Endodermal cell (in vitro differentiated cells): ENCODE results near the gene PHF21B. TPM values are rescaled to one million over a fixed set of nuclear protein-coding genes. Genes with fewer than 3 reads are reported as not detected.
"Not testable (repeated sequence)": the region's sequence is repeated elsewhere in the genome, so short reads cannot be mapped to it uniquely, and the experiment has no call there.

Experiments
- DNase-seq: peaks from one replicate; pipeline ENCODE4 v3.0.0-alpha.2; 2017
- H3K27ac ChIP-seq: 2 replicates; pipeline ENCODE4 v1.5.1; 2013; ENCODE audit warnings: mild to moderate bottlenecking, low read depth, low read length, moderate library complexity
- H3K27me3 ChIP-seq: 2 replicates; pipeline ENCODE4 v1.6.1; 2013; ENCODE audit warnings: mild to moderate bottlenecking, low read length, moderate library complexity; ENCODE audit not compliant: insufficient read depth, control insufficient read depth, poor library complexity, severe bottlenecking
- H3K36me3 ChIP-seq: 2 replicates; pipeline ENCODE4 v1.7.0; 2013; ENCODE audit warnings: mild to moderate bottlenecking, low read length, moderate library complexity; ENCODE audit not compliant: control insufficient read depth, insufficient read depth
- H3K4me1 ChIP-seq: one replicate; pipeline ENCODE4 v1.7.0; 2013; ENCODE audit warnings: low read length; ENCODE audit not compliant: control insufficient read depth, insufficient read depth
- H3K4me3 ChIP-seq: 2 replicates; pipeline ENCODE4 v1.5.1; 2013; ENCODE audit warnings: mild to moderate bottlenecking, low read length, moderate library complexity
- H3K9ac ChIP-seq: 2 replicates; pipeline ENCODE4 v1.6.1; 2013; ENCODE audit warnings: mild to moderate bottlenecking, low read length, moderate library complexity; ENCODE audit not compliant: poor library complexity, severe bottlenecking; ENCODE audit errors: extremely low read depth
- H3K9me3 ChIP-seq: 2 replicates; pipeline ENCODE4 v1.6.1; 2013; ENCODE audit warnings: mild to moderate bottlenecking, low read length, moderate library complexity; ENCODE audit not compliant: control insufficient read depth
- H3K27ac Mint-ChIP-seq: 2 replicates; pipeline ENCODE4 v1.8.0; 2020; ENCODE audit warnings: mixed read lengths
- H3K27me3 Mint-ChIP-seq: 2 replicates; pipeline ENCODE4 v1.8.0; 2021; ENCODE audit warnings: mild to moderate bottlenecking, mixed read lengths; ENCODE audit not compliant: insufficient read depth
- H3K36me3 Mint-ChIP-seq: 2 replicates; pipeline ENCODE4 v1.8.0; 2020; ENCODE audit warnings: low read depth, mixed read lengths
- H3K4me1 Mint-ChIP-seq: 2 replicates; pipeline ENCODE4 v1.8.0; 2020; ENCODE audit warnings: mixed read lengths
- H3K4me3 Mint-ChIP-seq: 2 replicates; pipeline ENCODE4 v1.8.0; 2020; ENCODE audit warnings: mild to moderate bottlenecking, moderate library complexity, mixed read lengths
- H3K9me3 Mint-ChIP-seq: 2 replicates; pipeline ENCODE4 v1.8.0; 2020; ENCODE audit warnings: mild to moderate bottlenecking, mixed read lengths
- WGBS, 2 experiments: methylation state at CpG; one replicate each; pipeline versions ENCODE4 v1.1.5 to v1.1.7; 2013; ENCODE audit warnings: missing lambda C conversion rate in 2 of 2, mixed read lengths in 1 of 2; ENCODE audit not compliant: insufficient coverage in 1 of 2, insufficient read length in 1 of 2; 5-methylcytosine and 5-hydroxymethylcytosine counted together
- total RNA-seq, 2 donors: library from RNA; stranded (reverse); fragmentation: NEBNext Ultra II Directional in 1 of 2; extraction: Animal tissue kit (Norgen Biotek cat#: 25700) in 1 of 2; gene quantifications; 2 replicates in 1 of 2; 3 replicates in 1 of 2; pipeline ENCODE4 v1.2.1, GENCODE V29; 2021
- TF ChIP-seq, protein P1 (sequence below): fragments of 200-600 bp; sonication (generic); conservative IDR thresholded peaks from 2 replicates; pipeline ENCODE4 v1.5.0; 2021; ENCODE audit warnings: antibody characterized with exemption, mild to moderate bottlenecking

Gene PHF21B
- total RNA-seq, 2 donors from 2014 or later: 57.5 to 69.2 TPM

DNA sequence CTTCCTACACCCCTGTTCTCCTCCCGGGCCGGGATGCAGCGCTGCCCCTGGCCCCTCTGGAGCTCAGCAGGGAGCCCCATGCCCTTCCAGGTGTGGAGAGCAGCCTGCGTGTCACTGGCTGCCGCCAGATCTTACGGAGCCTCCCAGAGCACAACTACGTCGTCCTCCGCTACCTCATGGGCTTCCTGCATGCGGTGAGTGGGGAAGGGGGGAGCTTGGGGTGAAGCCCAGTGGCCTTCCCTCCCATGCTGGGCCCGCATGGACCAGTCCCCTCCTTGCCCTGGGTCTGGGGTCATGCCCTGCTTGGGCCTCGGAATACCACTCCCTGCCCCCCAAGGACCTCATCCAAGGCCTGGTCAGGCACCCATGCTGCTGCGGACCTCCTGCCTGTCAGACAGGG is 150.2 kb downstream of the PHF21B start:
- H3K27me3 ChIP-seq: no peaks in the 10 kb centered on the region
- TF ChIP-seq, protein P1, sequence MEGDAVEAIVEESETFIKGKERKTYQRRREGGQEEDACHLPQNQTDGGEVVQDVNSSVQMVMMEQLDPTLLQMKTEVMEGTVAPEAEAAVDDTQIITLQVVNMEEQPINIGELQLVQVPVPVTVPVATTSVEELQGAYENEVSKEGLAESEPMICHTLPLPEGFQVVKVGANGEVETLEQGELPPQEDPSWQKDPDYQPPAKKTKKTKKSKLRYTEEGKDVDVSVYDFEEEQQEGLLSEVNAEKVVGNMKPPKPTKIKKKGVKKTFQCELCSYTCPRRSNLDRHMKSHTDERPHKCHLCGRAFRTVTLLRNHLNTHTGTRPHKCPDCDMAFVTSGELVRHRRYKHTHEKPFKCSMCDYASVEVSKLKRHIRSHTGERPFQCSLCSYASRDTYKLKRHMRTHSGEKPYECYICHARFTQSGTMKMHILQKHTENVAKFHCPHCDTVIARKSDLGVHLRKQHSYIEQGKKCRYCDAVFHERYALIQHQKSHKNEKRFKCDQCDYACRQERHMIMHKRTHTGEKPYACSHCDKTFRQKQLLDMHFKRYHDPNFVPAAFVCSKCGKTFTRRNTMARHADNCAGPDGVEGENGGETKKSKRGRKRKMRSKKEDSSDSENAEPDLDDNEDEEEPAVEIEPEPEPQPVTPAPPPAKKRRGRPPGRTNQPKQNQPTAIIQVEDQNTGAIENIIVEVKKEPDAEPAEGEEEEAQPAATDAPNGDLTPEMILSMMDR: no peak
- peaks cover 3% of the 10 kb centered on the region for H3K27me3 Mint-ChIP-seq
- H3K4me1 ChIP-seq: no peaks in the 10 kb centered on the region
- H3K4me3 ChIP-seq: no peak overlapping the region
- 94 to 98% methylated on average over 7 to 13 of the region's 13 CpGs for WGBS, 2 experiments
- no peak overlapping the region for H3K27ac Mint-ChIP-seq
- no peak overlapping the region for H3K4me3 Mint-ChIP-seq
- H3K9ac ChIP-seq: no peak overlapping the region
- H3K9me3 ChIP-seq: no peaks in the 10 kb centered on the region
- H3K36me3 ChIP-seq: peaks cover 37% of the 10 kb centered on the region
- DNase-seq: no peak
- H3K4me1 Mint-ChIP-seq: no peaks in the 10 kb centered on the region
- H3K9me3 Mint-ChIP-seq: no peaks in the 10 kb centered on the region
- H3K27ac ChIP-seq: no peak overlapping the region
- H3K36me3 Mint-ChIP-seq: peaks cover 56% of the 10 kb centered on the region

DNA sequence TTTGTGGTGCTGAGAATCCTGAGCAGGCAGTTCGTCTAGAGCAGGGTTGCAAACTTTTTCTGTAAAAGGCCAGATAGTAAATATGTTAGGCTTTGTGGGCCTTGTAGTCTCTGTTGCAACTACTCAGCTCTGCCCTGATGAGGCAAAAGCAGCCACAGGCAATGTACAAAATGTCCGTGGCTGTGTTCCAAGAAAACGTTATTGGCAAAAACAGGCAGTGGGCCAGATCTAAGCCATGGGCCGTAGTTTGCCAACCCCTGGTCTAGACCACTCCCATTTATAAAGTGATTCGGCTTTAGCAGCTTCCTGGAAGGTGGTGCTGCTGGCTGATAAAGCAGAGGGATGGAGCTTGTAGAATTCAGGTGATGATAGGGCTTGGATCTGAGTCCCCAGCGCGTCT is 151.0 kb downstream of the PHF21B start:
- peaks cover 51% of the 10 kb centered on the region for H3K36me3 Mint-ChIP-seq
- not testable (repeated sequence) for H3K9me3 ChIP-seq, H3K4me1 Mint-ChIP-seq, H3K27me3 ChIP-seq, H3K9ac ChIP-seq, H3K4me1 ChIP-seq, H3K4me3 Mint-ChIP-seq, H3K27ac ChIP-seq, H3K4me3 ChIP-seq, DNase-seq, H3K27me3 Mint-ChIP-seq, H3K27ac Mint-ChIP-seq, H3K9me3 Mint-ChIP-seq
- peaks cover 29% of the 10 kb centered on the region for H3K36me3 ChIP-seq
- 89 to 90% methylated on average over 3 to 7 of the region's 7 CpGs for WGBS, 2 experiments

DNA sequence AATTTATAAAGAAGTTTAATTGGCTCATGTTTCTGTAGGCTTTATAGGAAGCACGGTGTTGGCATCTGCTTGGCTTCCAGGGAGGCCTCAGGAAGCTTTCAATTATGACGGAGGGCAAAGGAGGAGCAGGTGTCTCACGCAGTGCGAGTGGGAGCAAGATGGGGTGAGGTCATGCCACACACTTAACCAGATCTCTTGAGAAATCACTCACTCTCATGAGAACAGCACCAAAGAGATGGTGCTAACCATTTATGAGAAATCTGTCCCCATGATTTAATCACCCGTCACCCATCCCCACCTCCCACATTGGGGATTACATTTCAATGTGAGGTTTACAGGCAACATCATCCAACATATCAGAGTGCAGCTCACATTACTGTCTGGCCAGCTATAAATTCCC is 153.9 kb downstream of the PHF21B start:
- H3K9me3 ChIP-seq: no peaks in the 10 kb centered on the region
- 79 to 96% methylated on average over 2 to 5 of the region's 5 CpGs for WGBS, 2 experiments

DNA sequence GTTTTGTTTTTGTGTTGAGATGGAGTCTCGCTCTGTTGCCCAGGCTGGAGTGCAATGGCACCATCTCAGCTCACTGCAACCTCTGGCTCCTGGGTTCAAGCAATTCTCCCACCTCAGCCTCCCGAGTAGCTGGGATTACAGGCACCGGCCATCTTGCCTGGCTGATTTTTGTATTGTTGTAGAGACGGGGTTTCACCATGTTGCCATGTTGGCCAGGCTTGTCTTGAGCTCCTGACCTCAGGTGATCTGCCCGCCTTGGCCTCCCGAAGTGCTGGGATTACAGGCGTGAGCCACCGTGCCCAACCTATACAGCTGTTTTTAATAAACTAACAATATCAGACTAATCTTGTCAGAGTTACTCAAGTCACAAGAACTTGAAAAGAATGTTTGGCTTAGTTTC is 155.2 kb downstream of the PHF21B start:
- not testable (repeated sequence) for H3K27ac Mint-ChIP-seq, H3K27me3 Mint-ChIP-seq, H3K27ac ChIP-seq, H3K9ac ChIP-seq, H3K9me3 ChIP-seq, H3K4me3 ChIP-seq, H3K4me3 Mint-ChIP-seq, H3K9me3 Mint-ChIP-seq, H3K4me1 ChIP-seq, H3K27me3 ChIP-seq, H3K4me1 Mint-ChIP-seq
- peak; percentile 19 for DNase-seq
- WGBS, 2 experiments: 96 to 98% methylated on average over 5 to 8 of the region's 8 CpGs
- peaks cover 18% of the 10 kb centered on the region for H3K36me3 ChIP-seq
- H3K36me3 Mint-ChIP-seq: peaks cover 51% of the 10 kb centered on the region

More for the DNA sequence above, 153.9 kb downstream of the PHF21B start:
- peak; percentile 31 for DNase-seq
- H3K36me3 Mint-ChIP-seq: peaks cover 45% of the 10 kb centered on the region
- peaks cover 18% of the 10 kb centered on the region for H3K36me3 ChIP-seq
- peaks cover 2% of the 10 kb centered on the region for H3K27me3 Mint-ChIP-seq
- H3K27ac Mint-ChIP-seq: no peak overlapping the region
- H3K4me3 ChIP-seq: no peak overlapping the region
- no peak overlapping the region for H3K4me3 Mint-ChIP-seq
- H3K4me1 ChIP-seq: no peaks in the 10 kb centered on the region
- TF ChIP-seq, protein P1: no peak
- H3K9ac ChIP-seq: no peak overlapping the region
- no peak overlapping the region for H3K27ac ChIP-seq
- H3K4me1 Mint-ChIP-seq: no peaks in the 10 kb centered on the region
- H3K9me3 Mint-ChIP-seq: no peaks in the 10 kb centered on the region
- no peaks in the 10 kb centered on the region for H3K27me3 ChIP-seq
